ENCODE results near the gene EDEM2.
"Not testable (repeated sequence)": the region's sequence is repeated elsewhere in the genome, so short reads cannot be mapped to it uniquely, and the experiment has no call there.

Gene EDEM2

GRCh38 chr20:35087355-35087754 lies 59.8 kb downstream of the EDEM2 start:
- DNase-seq (ENCODE audit: low spot score) = no peak

DNA sequence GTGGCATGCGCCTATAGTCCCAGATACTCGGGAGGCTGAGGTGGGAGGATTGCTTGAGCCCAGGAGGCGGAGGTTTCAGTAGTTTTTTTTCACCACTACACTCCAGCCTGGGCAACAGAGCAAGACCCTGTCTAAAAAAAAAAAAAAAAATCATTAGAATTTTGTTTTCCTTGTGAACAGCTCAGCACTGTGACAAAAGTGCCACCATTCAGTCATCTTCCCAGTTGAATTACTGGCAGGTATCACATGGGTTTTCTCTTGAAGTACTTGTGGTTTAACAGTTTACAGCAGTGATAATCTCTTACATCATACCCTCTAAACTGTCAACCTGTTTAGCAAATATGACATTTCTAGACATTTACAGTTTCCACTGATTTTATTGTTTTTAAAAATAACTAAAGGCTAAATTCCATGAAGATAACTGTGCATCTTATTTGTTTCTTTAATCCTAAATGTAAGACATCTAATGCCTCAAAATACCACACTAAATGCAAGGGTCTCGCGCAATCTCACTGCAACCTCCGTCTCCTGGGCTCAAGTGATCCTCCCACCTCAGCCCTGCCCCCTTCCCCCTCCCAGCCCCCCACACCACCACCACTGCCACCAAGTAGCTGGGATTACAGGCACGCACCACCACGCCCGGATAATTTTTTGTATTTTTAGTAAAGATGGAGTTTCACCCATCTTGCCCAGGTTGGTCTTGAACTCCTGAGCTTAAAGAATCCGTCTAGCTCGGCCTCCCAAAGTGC lies 61.5 kb downstream of the EDEM2 start:
- DNase-seq (ENCODE audit: low spot score) = peak; percentile 23

GRCh38 chr20:35084998-35085397 lies 62.1 kb downstream of the EDEM2 start:
- DNase-seq (ENCODE audit: low spot score) = no peak

DNA sequence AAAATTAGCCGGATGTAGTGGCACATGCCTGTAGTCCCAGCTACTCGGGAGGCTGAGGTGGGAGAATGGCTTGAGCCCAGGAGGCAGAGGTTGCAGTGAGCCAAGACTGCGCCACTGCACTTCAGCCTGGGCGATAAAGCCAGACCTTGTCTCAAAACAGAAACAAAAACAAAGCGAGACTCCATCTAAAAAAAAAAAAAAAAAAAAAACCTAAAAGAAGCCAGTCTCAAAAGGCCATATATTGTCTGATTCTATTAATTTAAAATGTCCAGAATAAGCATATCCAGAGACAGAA lies 66.8 kb downstream of the EDEM2 start:
- not testable (repeated sequence) for DNase-seq (ENCODE audit: low spot score)

DNA sequence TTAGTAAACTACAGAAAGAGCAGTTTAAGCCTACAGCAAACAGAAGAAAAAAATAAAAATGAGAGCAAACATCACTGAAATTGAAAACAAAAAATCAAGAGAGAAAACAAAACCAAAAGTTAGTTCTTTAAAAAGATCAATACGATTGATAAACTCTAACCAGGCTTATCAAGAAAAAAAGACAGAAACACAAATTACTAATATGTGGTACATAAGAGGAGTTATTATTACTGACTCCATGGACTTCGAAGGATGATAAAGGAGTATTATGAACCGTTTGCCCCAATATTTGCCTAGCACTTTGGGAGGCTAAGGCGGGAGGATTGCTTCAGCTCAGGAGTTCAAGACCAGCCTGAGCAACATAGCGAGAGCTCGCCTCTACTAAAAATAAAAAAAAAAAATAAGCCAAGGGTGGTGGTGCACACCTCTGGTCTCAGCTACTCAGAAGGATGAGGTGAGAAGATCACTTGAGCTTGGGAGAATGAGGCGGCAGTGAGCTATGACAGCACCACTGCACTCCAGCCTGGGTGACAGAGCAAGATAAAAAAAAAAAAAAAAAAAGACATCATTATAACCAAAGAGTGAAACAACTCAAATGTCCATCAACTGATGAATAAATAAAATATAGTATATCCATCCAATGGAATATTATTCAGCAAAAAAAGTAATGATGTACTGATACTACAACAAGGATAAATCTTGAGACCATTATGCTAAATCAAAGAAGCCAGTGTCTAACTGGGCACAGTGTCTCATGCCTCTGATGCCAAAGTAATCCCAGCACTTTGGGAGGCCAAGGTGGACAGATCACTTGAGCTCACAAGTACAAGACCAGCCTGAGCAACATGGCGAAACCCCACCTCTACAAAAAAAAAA lies 67.4 kb downstream of the EDEM2 start:
- no peak for DNase-seq (ENCODE audit: low spot score)

DNA sequence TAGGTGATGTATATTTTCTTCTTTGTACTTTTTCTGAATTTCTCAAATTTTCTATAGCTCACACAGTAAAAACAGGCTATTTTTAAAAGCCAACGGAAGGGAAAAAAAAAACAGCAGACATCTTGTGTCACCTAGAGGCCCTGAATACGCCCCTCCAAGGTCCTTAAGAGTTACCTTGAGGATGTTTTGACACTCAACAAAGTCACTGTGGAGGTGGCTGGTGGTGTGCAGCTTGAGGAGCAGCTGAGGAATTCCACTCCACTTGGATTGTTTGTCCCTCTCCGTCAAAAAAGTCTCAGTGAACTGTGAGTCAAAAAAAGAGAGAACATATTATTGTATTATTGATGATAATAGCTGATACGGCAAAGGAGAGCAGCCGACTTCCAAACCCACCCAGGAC lies 69.3 kb downstream of the EDEM2 start:
- no peak for DNase-seq (ENCODE audit: low spot score)

- no peak for DNase-seq (ENCODE audit: low spot score)
Observed at GRCh38 chr20:35077341-35077740, 69.8 kb downstream of the EDEM2 start.

DNA sequence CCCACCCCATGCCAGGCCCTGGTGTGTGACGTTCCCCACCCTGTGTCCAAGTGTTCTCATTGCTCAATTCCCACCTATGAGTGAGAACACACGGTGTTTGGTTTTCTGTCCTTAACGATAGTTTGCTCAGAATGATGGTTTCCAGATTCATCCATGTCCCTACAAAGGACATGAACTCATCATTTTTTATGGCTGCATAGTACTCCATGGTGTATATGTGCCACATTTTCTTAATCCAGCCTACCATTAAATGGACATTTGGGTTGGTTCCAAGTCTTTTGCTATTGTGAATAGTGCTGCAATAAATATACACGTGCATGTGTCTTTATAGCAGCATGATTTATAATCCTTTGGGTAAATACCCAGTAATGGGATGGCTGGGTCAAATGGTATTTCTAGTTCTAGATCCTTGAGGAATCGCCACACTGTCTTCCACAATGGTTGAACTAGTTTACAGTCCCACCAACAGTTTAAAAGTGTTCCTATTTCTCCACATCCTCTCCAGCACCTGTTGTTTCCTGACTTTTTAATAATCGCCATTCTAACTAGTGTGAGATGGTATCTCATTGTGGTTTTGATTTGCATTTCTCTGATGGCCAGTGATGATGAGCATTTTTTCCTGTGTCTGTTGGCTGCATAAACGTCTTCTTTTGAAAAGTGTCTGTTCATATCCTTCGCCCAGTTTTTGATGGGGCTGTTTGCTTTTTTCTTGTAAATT lies 75.5 kb downstream of the EDEM2 start:
- not testable (repeated sequence) for DNase-seq (ENCODE audit: low spot score)

GRCh38 chr20:35066194-35066593 lies 80.9 kb downstream of the EDEM2 start:
- no peak for DNase-seq (ENCODE audit: low spot score)
